MM.1S (cell line): ENCODE measurements around the gene TRAM2.

Source experiments
- DNase-seq: peaks from one replicate; pipeline ENCODE4 v3.0.0-alpha.2; 2015
- H2AFZ ChIP-seq: fragments of 300-600 bp; sonication (generic); 2 replicates; pipeline ENCODE4 v1.6.0; 2016; ENCODE audit warnings: antibody characterized with exemption, low read length
- H3F3A ChIP-seq: fragments of 300-600 bp; sonication (generic); 2 replicates; pipeline ENCODE4 v1.6.1; 2016; ENCODE audit warnings: mild to moderate bottlenecking, antibody characterized with exemption, low read length, moderate library complexity, mixed read lengths; ENCODE audit not compliant: insufficient read depth
- H3K27ac ChIP-seq: fragments of 300-600 bp; sonication (generic); 2 replicates; pipeline ENCODE4 v1.5.1; 2016; ENCODE audit warnings: mild to moderate bottlenecking, low read length
- H3K27me3 ChIP-seq: fragments of 300-600 bp; sonication (generic); replicated peaks from 2 replicates; pipeline ENCODE4 v1.6.0; 2016; ENCODE audit warnings: low read length; ENCODE audit not compliant: insufficient read depth
- H3K36me3 ChIP-seq: fragments of 300-600 bp; sonication (generic); replicated peaks from 2 replicates; pipeline ENCODE4 v1.6.1; 2016; ENCODE audit warnings: mild to moderate bottlenecking, low read length, mixed read lengths; ENCODE audit not compliant: insufficient read depth
- H3K4me1 ChIP-seq: fragments of 300-600 bp; sonication (generic); 2 replicates; pipeline ENCODE4 v1.6.1; 2016; ENCODE audit warnings: low read length, mixed read lengths
- H3K4me2 ChIP-seq: fragments of 300-600 bp; sonication (generic); 2 replicates; pipeline ENCODE4 v1.6.0; 2016; ENCODE audit warnings: low read depth, low read length
- H3K4me3 ChIP-seq: fragments of 300-600 bp; sonication (generic); 2 replicates; pipeline ENCODE4 v1.5.1; 2016; ENCODE audit warnings: low read length, mixed read lengths
- H3K79me2 ChIP-seq: fragments of 300-600 bp; sonication (generic); 2 replicates; pipeline ENCODE4 v1.6.1; 2016; ENCODE audit warnings: mixed run types, low read length, mixed read lengths
- H3K9ac ChIP-seq: fragments of 300-600 bp; sonication (generic); 2 replicates; pipeline ENCODE4 v1.6.1; 2016; ENCODE audit warnings: low read length, mixed read lengths
- H3K9me2 ChIP-seq: fragments of 300-600 bp; sonication (generic); replicated peaks from 2 replicates; pipeline ENCODE4 v1.6.1; 2016; ENCODE audit warnings: mild to moderate bottlenecking, low read length, mixed read lengths; ENCODE audit not compliant: insufficient read depth
- H3K9me3 ChIP-seq: fragments of 300-600 bp; sonication (generic); replicated peaks from 2 replicates; pipeline ENCODE4 v1.6.1; 2016; ENCODE audit warnings: mild to moderate bottlenecking, low read length, mixed read lengths; ENCODE audit not compliant: insufficient read depth
- H4K20me1 ChIP-seq: fragments of 300-600 bp; sonication (generic); 2 replicates; pipeline ENCODE4 v1.6.1; 2016; ENCODE audit warnings: mild to moderate bottlenecking, low read length, moderate library complexity, mixed read lengths; ENCODE audit not compliant: insufficient read depth
- EZH2 ChIP-seq: fragments of 300-600 bp; sonication (generic); optimal IDR thresholded peaks from 2 replicates; pipeline ENCODE3; 2017; ENCODE audit warnings: low read depth, mild to moderate bottlenecking, antibody characterized with exemption, low read length, mixed read lengths
- EZH2phosphoT487 ChIP-seq: fragments of 300-600 bp; sonication (generic); IDR thresholded peaks from 2 replicates; pipeline ENCODE4 v1.6.1; 2018; ENCODE audit warnings: antibody characterized with exemption, low read length
- TF ChIP-seq, protein P1 (sequence below): fragments of 300-600 bp; sonication (generic); IDR thresholded peaks from 2 replicates; pipeline ENCODE4 v1.5.1; 2016; ENCODE audit warnings: antibody characterized with exemption, low read length, mixed read lengths

The TRAM2 gene

DNA sequence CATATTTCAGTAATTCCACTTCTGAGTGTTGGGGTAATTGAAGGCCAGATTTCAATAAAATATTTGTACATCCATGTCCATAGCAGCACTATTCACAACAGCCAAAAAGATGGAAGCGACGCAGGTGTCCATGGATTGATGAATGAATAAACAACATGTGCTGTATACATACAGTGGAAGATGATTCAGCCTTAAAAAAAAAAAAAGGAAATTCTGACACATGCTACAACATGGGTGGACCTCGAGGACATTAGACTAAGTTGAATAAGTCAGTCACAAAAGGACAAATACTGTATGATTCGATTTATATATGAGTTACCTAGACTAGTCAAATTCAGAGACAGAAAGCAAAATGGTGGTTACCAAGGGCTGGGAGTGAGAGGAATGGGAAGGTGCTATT, 57.2 kb downstream of the TRAM2 start:
- Histone ChIP-seq H3K4me1 (peaks cover 39% of the 10 kb centered on the region), H2AFZ (no peak overlapping the region), H3K4me2 (no peak overlapping the region), H3F3A (no peaks in the 10 kb centered on the region), H3K36me3 (peaks cover 27% of the 10 kb centered on the region), H3K9me2 (no peaks in the 10 kb centered on the region), H3K4me3 (no peak overlapping the region), H3K9ac (no peak overlapping the region), H3K79me2 (peaks cover 98% of the 10 kb centered on the region), H3K27ac (no peak overlapping the region), H4K20me1 (no peaks in the 10 kb centered on the region), H3K9me3 (no peaks in the 10 kb centered on the region), H3K27me3 (no peaks in the 10 kb centered on the region)
- no peak for DNase-seq
- TF ChIP-seq EZH2phosphoT487 (no peak), EZH2 (no peak)
- TF ChIP-seq, protein P1, sequence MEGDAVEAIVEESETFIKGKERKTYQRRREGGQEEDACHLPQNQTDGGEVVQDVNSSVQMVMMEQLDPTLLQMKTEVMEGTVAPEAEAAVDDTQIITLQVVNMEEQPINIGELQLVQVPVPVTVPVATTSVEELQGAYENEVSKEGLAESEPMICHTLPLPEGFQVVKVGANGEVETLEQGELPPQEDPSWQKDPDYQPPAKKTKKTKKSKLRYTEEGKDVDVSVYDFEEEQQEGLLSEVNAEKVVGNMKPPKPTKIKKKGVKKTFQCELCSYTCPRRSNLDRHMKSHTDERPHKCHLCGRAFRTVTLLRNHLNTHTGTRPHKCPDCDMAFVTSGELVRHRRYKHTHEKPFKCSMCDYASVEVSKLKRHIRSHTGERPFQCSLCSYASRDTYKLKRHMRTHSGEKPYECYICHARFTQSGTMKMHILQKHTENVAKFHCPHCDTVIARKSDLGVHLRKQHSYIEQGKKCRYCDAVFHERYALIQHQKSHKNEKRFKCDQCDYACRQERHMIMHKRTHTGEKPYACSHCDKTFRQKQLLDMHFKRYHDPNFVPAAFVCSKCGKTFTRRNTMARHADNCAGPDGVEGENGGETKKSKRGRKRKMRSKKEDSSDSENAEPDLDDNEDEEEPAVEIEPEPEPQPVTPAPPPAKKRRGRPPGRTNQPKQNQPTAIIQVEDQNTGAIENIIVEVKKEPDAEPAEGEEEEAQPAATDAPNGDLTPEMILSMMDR: no peak

DNA sequence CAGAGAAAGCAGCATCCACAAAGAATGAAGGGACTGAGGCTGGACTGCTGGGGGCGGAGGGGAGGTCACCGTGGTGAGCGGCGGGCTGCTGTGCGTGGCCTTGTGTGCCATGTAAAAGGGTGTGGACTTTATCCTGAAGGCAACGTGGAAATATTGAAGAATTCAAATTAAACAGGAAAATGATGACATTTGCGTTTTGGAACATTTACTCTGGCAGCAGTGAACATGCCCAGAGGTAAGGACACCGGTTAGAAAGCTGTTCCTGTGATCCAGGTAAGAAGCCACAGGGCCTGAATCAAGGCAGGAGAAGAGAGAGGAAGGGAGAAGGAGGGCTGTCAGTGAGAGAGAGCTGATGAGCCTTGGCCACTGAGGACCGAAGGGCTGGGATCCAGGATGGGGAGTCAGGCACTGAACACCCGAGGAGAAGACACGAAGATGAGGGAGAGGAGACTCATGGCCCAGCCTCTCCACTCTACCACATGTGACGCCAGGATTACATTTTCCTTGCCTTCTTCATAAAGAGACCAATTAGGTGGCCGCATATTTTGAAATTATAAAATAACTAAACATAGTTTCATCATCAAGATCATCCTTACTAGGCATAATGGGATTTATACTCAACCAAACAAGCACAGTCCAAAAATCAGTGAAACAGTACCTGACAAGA, 58.4 kb downstream of the TRAM2 start:
- peaks cover 28% of the 10 kb centered on the region for H3K4me1 ChIP-seq
- H3K9me3 ChIP-seq: no peaks in the 10 kb centered on the region
- no peak overlapping the region for H2AFZ ChIP-seq
- no peaks in the 10 kb centered on the region for H3F3A ChIP-seq
- no peak overlapping the region for H3K4me3 ChIP-seq
- H3K27me3 ChIP-seq: no peaks in the 10 kb centered on the region
- peaks cover 98% of the 10 kb centered on the region for H3K79me2 ChIP-seq
- no peaks in the 10 kb centered on the region for H4K20me1 ChIP-seq
- peaks cover 33% of the 10 kb centered on the region for H3K36me3 ChIP-seq
- no peak for DNase-seq
- H3K4me2 ChIP-seq: no peak overlapping the region
- peak overlapping the region; percentile 22; the same call in 1 of the 2 replicates for H3K27ac ChIP-seq
- H3K9me2 ChIP-seq: no peaks in the 10 kb centered on the region
- no peak overlapping the region for H3K9ac ChIP-seq
- TF ChIP-seq, protein P1: no peak
- TF ChIP-seq EZH2: no peak
- no peak for TF ChIP-seq EZH2phosphoT487

DNA sequence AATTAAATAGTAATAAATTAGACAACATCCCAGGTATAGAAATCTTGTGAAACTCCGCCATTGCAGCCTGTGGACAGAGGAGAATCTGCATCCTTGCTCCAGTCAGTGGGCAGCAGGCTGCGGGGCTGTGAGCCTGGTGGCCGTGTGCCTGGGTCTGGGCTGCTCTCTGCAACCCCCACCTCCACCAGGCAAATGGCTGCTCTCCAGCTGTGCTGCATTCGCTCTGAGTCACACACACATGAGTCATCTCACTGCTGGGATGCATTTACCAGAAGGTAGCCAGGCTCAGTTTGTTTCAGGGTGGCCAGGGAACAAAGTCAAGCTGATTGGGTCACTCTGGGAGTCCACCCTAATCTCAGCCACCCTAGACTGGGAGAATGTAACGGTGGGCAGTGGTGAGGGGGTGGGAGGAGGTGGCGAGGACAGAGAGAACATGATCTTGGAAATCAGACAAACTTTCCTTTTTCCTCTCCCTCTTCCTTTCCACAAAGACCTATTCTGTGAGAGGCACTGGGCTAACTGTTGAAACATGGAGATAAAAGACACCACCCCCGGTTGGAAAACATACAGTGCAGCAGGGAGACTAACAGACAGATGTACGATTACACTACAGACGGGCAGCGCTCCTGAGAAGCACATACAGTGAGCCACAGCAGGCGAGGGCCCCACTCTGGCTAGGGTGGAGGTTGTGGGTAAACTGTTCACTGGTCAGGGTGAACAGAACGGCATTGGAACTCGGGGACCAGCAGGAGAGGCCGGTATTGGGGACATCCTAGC, 59.2 kb downstream of the TRAM2 start:
- no peak overlapping the region for H2AFZ ChIP-seq
- no peak for DNase-seq
- 0 out of 2 replicates have a peak, but pooled peaks cover 3% of the 10 kb centered on the region for H3F3A ChIP-seq
- peak overlapping the region; percentile 22; the same call in 1 of the 2 replicates for H3K27ac ChIP-seq
- H3K36me3 ChIP-seq: peaks cover 33% of the 10 kb centered on the region
- no peaks in the 10 kb centered on the region for H3K27me3 ChIP-seq
- peaks cover 26% of the 10 kb centered on the region for H3K4me1 ChIP-seq
- H3K79me2 ChIP-seq: peaks cover 98% of the 10 kb centered on the region
- no peaks in the 10 kb centered on the region for H4K20me1 ChIP-seq
- TF ChIP-seq EZH2phosphoT487 (no peak), EZH2 (no peak)
- TF ChIP-seq, protein P1: no peak
- H3K9me2 ChIP-seq: no peaks in the 10 kb centered on the region
- H3K4me2 ChIP-seq: no peak overlapping the region
- no peak overlapping the region for H3K4me3 ChIP-seq
- H3K9me3 ChIP-seq: no peaks in the 10 kb centered on the region
- H3K9ac ChIP-seq: no peak overlapping the region
